Neural progenitor cell (in vitro differentiated cells): ENCODE results near the gene PPP2R5D.

Experiments
- EZH2 ChIP-seq: fragments of 200-600 bp; sonication (generic); IDR thresholded peaks from 2 replicates; pipeline ENCODE4 v1.6.1; 2017; ENCODE audit warnings: antibody characterized with exemption, mild to moderate bottlenecking, moderate library complexity
- TF ChIP-seq, protein P1 (sequence below): fragments of 200-600 bp; sonication (generic); IDR thresholded peaks from 2 replicates; pipeline ENCODE4 v1.5.1; 2017; ENCODE audit warnings: antibody characterized with exemption, mild to moderate bottlenecking

DNA sequence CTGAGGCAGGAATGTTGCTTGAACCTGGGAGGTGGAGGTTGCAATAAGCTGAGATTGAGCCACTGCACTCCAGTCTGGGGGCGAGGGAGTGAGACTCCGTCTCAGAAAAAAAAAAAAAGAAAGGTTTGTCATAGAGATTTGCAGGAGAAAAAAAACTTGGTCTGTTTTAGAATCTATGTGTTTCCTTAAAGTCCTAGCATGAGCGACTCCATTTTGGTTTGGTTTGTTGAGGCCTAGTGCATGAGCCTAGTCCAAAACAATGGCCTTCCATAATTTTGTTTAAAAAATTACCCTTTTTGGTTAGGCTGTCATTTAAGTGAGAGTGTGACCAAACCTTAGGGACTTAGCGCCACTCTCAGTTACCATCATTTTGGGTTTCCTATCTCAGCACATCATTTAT, 32.0 kb upstream of the PPP2R5D start:
- no peak for TF ChIP-seq EZH2
- TF ChIP-seq, protein P1, sequence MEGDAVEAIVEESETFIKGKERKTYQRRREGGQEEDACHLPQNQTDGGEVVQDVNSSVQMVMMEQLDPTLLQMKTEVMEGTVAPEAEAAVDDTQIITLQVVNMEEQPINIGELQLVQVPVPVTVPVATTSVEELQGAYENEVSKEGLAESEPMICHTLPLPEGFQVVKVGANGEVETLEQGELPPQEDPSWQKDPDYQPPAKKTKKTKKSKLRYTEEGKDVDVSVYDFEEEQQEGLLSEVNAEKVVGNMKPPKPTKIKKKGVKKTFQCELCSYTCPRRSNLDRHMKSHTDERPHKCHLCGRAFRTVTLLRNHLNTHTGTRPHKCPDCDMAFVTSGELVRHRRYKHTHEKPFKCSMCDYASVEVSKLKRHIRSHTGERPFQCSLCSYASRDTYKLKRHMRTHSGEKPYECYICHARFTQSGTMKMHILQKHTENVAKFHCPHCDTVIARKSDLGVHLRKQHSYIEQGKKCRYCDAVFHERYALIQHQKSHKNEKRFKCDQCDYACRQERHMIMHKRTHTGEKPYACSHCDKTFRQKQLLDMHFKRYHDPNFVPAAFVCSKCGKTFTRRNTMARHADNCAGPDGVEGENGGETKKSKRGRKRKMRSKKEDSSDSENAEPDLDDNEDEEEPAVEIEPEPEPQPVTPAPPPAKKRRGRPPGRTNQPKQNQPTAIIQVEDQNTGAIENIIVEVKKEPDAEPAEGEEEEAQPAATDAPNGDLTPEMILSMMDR = no peak
